ENCODE measurements around the gene IGSF21. TPM values are rescaled to one million over a fixed set of nuclear protein-coding genes. Genes with fewer than 3 reads are reported as not detected.

Gene IGSF21
- total and polyA plus RNA-seq, 10 of the 15 experiments (the other 5 are each of a cell fraction or from before 2014, with no cell fraction given): 0.03 to 0.49 TPM; not detected in 8

GRCh38 chr1:18077657-18078215, 29.9 kb upstream of the IGSF21 start:
- CTCF ChIA-PET: interaction anchor here (1.1 kb wide), 1 partner anchor 21 kb away, joined by 3 read pairs; no protein-coding TSS in a partner anchor
- Histone ChIP-seq H3K4me2 (ENCODE audit: control insufficient read depth, insufficient read depth) (no peak overlapping the region), H4K20me1 (ENCODE audit: control insufficient read depth, insufficient read depth) (no peaks in the 10 kb centered on the region), H3K79me2 (ENCODE audit: control insufficient read depth, insufficient read depth, low read length) (no peaks in the 10 kb centered on the region), H3K27ac (ENCODE audit: control insufficient read depth, insufficient read depth) (no peak overlapping the region), H3K36me3 (ENCODE audit: control insufficient read depth in 2 of 2, insufficient read depth in 2 of 2, low read length in 1 of 2) (no peaks in the 10 kb centered on the region), H3K9ac (ENCODE audit: control insufficient read depth, insufficient read depth, low read length) (no peak overlapping the region), H3K4me1 (ENCODE audit: control insufficient read depth, insufficient read depth, low read length) (no peaks in the 10 kb centered on the region), H3K9me3 (replicated peaks; ENCODE audit: control insufficient read depth, insufficient read depth, low read length) (no peaks in the 10 kb centered on the region), H3K27me3 (replicated peaks in 1 of 2; ENCODE audit: control insufficient read depth in 2 of 2, insufficient read depth in 2 of 2, low read length in 1 of 2) (no peaks in the 10 kb centered on the region; a peak in 1 of 4 replicates), H2AFZ (ENCODE audit: control insufficient read depth, low read depth, low read length) (no peak overlapping the region), H3K4me3 (no peak overlapping the region)
- no peak for FAIRE-seq
- no peak for TF ChIP-seq ATF2 (IDR thresholded peaks at IDR 0.05; ENCODE audit: low read length)
- no peak for TF ChIP-seq FOXK2 (IDR thresholded peaks at IDR 0.05)
- no peak for TF ChIP-seq MAX (IDR thresholded peaks at IDR 0.05; ENCODE audit: low read depth, low read length)
- no peak for TF ChIP-seq SP1 (IDR thresholded peaks at IDR 0.05; ENCODE audit: low read depth, low read length)
- TF ChIP-seq TCF3 (IDR thresholded peaks at IDR 0.05; ENCODE audit: borderline replicate concordance, insufficient read depth, low read depth, low read length): no peak
- no peak for TF ChIP-seq CHD1 (IDR thresholded peaks at IDR 0.05; ENCODE audit: low read depth, low read length)
- no peak for TF ChIP-seq CBX3 (IDR thresholded peaks at IDR 0.05; ENCODE audit: borderline replicate concordance, low read depth)
- TF ChIP-seq, protein P1, sequence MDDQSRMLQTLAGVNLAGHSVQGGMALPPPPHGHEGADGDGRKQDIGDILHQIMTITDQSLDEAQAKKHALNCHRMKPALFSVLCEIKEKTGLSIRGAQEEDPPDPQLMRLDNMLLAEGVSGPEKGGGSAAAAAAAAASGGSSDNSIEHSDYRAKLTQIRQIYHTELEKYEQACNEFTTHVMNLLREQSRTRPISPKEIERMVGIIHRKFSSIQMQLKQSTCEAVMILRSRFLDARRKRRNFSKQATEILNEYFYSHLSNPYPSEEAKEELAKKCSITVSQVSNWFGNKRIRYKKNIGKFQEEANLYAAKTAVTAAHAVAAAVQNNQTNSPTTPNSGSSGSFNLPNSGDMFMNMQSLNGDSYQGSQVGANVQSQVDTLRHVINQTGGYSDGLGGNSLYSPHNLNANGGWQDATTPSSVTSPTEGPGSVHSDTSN (IDR thresholded peaks at IDR 0.05; ENCODE audit: insufficient replicate concordance, low read depth, low read length): no peak
- no peak for TF ChIP-seq NFIC (IDR thresholded peaks at IDR 0.05; ENCODE audit: low read depth, low read length)
- TF ChIP-seq POLR2AphosphoS5 (IDR thresholded peaks at IDR 0.05; ENCODE audit: low read length): no peak
- no peak for TF ChIP-seq STAT3 (IDR thresholded peaks at IDR 0.05; ENCODE audit: low read depth, low read length)
- TF ChIP-seq, protein P2, sequence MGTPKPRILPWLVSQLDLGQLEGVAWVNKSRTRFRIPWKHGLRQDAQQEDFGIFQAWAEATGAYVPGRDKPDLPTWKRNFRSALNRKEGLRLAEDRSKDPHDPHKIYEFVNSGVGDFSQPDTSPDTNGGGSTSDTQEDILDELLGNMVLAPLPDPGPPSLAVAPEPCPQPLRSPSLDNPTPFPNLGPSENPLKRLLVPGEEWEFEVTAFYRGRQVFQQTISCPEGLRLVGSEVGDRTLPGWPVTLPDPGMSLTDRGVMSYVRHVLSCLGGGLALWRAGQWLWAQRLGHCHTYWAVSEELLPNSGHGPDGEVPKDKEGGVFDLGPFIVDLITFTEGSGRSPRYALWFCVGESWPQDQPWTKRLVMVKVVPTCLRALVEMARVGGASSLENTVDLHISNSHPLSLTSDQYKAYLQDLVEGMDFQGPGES (IDR thresholded peaks at IDR 0.05): no peak
- BruUV-seq (replicated peaks): no TSS peak
- WGBS (ENCODE audit: insufficient coverage, insufficient replicate concordance, low lambda C conversion rate, missing lambda C conversion rate): under 1% methylated on average over 7 of the region's 7 CpGs
- SMC1A ChIA-PET (ENCODE audit: uncharacterized antibody, unreplicated experiment): no interaction called here
- ATAC-seq: no peak
- intact Hi-C loops (cut with micrococcal nuclease; ENCODE audit: unreplicated experiment): no loop called here
- in situ Hi-C loops (cut with MboI): no loop called here
- RAD21 ChIA-PET (ENCODE audit: unreplicated experiment): no interaction called here
- POLR2A ChIA-PET: no interaction called here
- DNase-seq (ENCODE audit: low read depth, low spot score): no peak

Measured in GM12878 (cell line).